ENCODE data around the gene HSD17B3. TPM values are rescaled to one million over a fixed set of nuclear protein-coding genes. Genes with fewer than 3 reads are reported as not detected.

The HSD17B3 gene
- total and polyA plus RNA-seq, 11 donors = 0.33 to 2.6 (median 1.0) TPM; not detected in 1

- intact Hi-C loops (cut with DNase I) = no loop called here
- no peak overlapping the region for H3K4me3 ChIP-seq
- ATAC-seq = no peak
- H3K4me1 ChIP-seq = no peaks in the 10 kb centered on the region
- H3K27ac ChIP-seq = no peak overlapping the region
- DNase-seq = no peak
- no peak for TF ChIP-seq POLR2A (IDR thresholded peaks at IDR 0.05)
- H3K36me3 ChIP-seq = no peaks in the 10 kb centered on the region
- peaks cover 0 to 2% (median 0%) of the 10 kb centered on the region in 9 donors for H3K27me3 ChIP-seq
- 58 to 62% (median 60%) methylated on average over 18 of the region's 18 CpGs for WGBS, 4 donors
- H3K9me3 ChIP-seq = peaks cover 0 to 4% (median 0%) of the 10 kb centered on the region in 12 donors
These were observed 98.0 kb downstream of the HSD17B3 start for GRCh38 chr9:96203867-96204501.

GRCh38 chr9:96202971-96203780, 98.8 kb downstream of the HSD17B3 start:
- H3K9me3 ChIP-seq = peaks cover 0 to 4% (median 0%) of the 10 kb centered on the region in 12 donors
- H3K4me1 ChIP-seq = no peaks in the 10 kb centered on the region
- no peak overlapping the region for H3K27ac ChIP-seq
- no peaks in the 10 kb centered on the region for H3K36me3 ChIP-seq
- WGBS, 4 donors = 89 to 95% (median 94%) methylated on average over 13 of the region's 13 CpGs
- no peak for TF ChIP-seq POLR2A (IDR thresholded peaks at IDR 0.05)
- ATAC-seq (no peak), DNase-seq (no peak)
- H3K27me3 ChIP-seq = peaks cover 0 to 3% (median 0%) of the 10 kb centered on the region in 9 donors
- H3K4me3 ChIP-seq = no peak overlapping the region
- intact Hi-C loops (cut with DNase I) = no loop called here

GRCh38 chr9:96201140-96201539, 100.8 kb downstream of the HSD17B3 start:
- ATAC-seq (no peak), DNase-seq (no peak)
- H3K36me3 ChIP-seq = no peaks in the 10 kb centered on the region
- H3K9me3 ChIP-seq = peaks cover 0 to 4% (median 0%) of the 10 kb centered on the region in 12 donors
- H3K27me3 ChIP-seq = peaks cover 0 to 3% (median 0%) of the 10 kb centered on the region in 9 donors
- H3K27ac ChIP-seq = no peak overlapping the region
- intact Hi-C loops (cut with DNase I) = no loop called here
- no peaks in the 10 kb centered on the region for H3K4me1 ChIP-seq
- 80 to 88% (median 81%) methylated on average over 6 of the region's 6 CpGs for WGBS, 4 donors
- H3K4me3 ChIP-seq = no peak overlapping the region
- no peak for TF ChIP-seq CTCF (IDR thresholded peaks at IDR 0.05)
- no peak for TF ChIP-seq POLR2A (IDR thresholded peaks at IDR 0.05)

GRCh38 chr9:96199006-96199405, 103.0 kb downstream of the HSD17B3 start:
- no peaks in the 10 kb centered on the region for H3K4me1 ChIP-seq
- no peak overlapping the region for H3K4me3 ChIP-seq
- H3K27me3 ChIP-seq = peaks cover 0 to 3% (median 0%) of the 10 kb centered on the region in 9 donors
- 50 to 74% (median 61%) methylated on average over 5 of the region's 5 CpGs for WGBS, 4 donors
- peak in 1 of 4 donors; percentile 29 for ATAC-seq
- DNase-seq = no peak
- intact Hi-C loops (cut with DNase I) = no loop called here
- H3K36me3 ChIP-seq = no peaks in the 10 kb centered on the region
- TF ChIP-seq CTCF (IDR thresholded peaks at IDR 0.05) (no peak), POLR2A (IDR thresholded peaks at IDR 0.05) (no peak)
- H3K9me3 ChIP-seq = no peaks in the 10 kb centered on the region
- no peak overlapping the region for H3K27ac ChIP-seq

DNA sequence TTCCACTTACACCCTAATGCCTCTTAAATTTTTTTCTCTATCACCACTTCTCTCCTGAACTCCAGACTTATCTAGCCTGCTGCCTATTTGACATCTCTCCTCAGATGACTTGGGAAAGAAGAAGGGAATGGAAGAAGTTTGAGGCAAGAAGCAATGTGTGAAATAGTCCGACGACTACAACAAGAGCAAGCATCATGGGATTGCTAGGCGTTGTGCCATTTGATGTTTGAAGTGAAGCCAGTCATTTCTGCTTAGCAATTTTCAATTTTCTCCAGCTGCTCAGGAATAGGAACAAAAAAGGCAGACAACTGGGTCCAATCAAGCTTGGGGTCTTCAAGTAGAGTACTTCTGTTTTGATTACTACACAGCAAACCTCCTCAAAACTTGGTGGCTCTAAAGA, 106.4 kb downstream of the HSD17B3 start:
- DNase-seq = no peak
- no peak for ATAC-seq
- H3K27me3 ChIP-seq = peaks cover 0 to 3% (median 0%) of the 10 kb centered on the region in 9 donors
- 72 to 79% (median 73%) methylated on average over 3 of the region's 3 CpGs for WGBS, 4 donors
- no peak overlapping the region for H3K27ac ChIP-seq
- TF ChIP-seq POLR2A (IDR thresholded peaks at IDR 0.05) (no peak), CTCF (IDR thresholded peaks at IDR 0.05) (no peak)
- intact Hi-C loops (cut with DNase I) = no loop called here
- H3K9me3 ChIP-seq = peaks cover 0 to 7% (median 1%) of the 10 kb centered on the region in 12 donors
- no peaks in the 10 kb centered on the region for H3K4me1 ChIP-seq
- no peak overlapping the region for H3K4me3 ChIP-seq
- H3K36me3 ChIP-seq = no peaks in the 10 kb centered on the region

Measured in heart left ventricle (tissue), 16 donors.